ENCODE measurements around the gene GMIP. TPM values are rescaled to one million over a fixed set of nuclear protein-coding genes. Genes with fewer than 3 reads are reported as not detected.

Gene GMIP
- total RNA-seq, 1 donor, result 6.5 TPM

- Histone ChIP-seq H3K79me2 (ENCODE audit: insufficient read depth, low read length) (peaks cover 43% of the 10 kb centered on the region), H3K4me1 (ENCODE audit: insufficient read depth, low read length) (peaks cover 12% of the 10 kb centered on the region), H4K20me1 (ENCODE audit: insufficient read depth, low read length) (peaks cover 22% of the 10 kb centered on the region), H3K36me3 (ENCODE audit: insufficient read depth, low read length) (peaks cover 35% of the 10 kb centered on the region), H3K4me3 (ENCODE audit: insufficient read depth, low read length) (peak overlapping the region; percentile 19), H3K4me2 (ENCODE audit: insufficient read depth, low read length) (peak overlapping the region; percentile 90), H3K27me3 (ENCODE audit: insufficient read depth, low read length) (no peaks in the 10 kb centered on the region), H3K9me3 (ENCODE audit: low read depth, low read length) (no peaks in the 10 kb centered on the region), H2AFZ (ENCODE audit: low read length) (no peak overlapping the region), H3K27ac (ENCODE audit: low read depth, low read length) (no peak overlapping the region)
- peak; percentile 45 for DNase-seq (ENCODE audit: insufficient read length, low spot score, missing footprints)
- TF ChIP-seq CTCF (IDR thresholded peaks at IDR 0.05; ENCODE audit: extremely low read depth, low read depth, low read length), result no peak
These were observed 17.8 kb upstream of the GMIP start for GRCh38 chr19:19661141-19661674.

DNA sequence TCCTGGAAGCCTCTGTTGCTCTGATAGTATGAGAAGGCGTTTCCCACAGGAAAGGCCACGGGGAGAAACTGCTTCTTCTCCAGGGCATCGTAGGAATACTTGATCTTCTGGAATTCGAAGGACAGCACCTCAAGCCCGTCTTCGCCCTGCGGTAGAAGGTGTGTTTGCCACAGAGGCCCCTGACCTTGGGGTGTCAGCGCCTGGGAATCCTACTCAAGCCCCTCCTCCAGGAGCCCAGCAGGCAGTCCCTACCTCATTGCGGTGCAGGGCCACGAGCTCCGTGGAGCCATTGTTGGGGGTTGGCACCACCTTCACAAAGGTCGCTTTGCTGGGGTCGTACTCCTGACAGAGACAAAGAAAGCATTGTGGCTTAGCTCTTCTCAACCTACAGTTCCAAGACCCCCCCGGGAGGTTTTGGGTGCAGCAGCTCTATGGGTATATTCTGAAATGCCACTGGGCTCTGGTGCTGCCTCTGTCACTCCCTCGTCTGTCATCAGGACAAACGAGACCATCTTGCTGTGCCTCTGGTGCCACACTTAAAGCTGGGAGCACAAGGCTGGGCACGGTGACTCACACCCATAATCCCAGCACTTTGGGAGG, 16.3 kb upstream of the GMIP start:
- peaks cover 45% of the 10 kb centered on the region for H3K36me3 ChIP-seq (ENCODE audit: insufficient read depth, low read length)
- H3K9me3 ChIP-seq (ENCODE audit: low read depth, low read length), result no peaks in the 10 kb centered on the region
- H3K4me1 ChIP-seq (ENCODE audit: insufficient read depth, low read length), result peaks cover 12% of the 10 kb centered on the region
- no peak for TF ChIP-seq CTCF (IDR thresholded peaks at IDR 0.05; ENCODE audit: extremely low read depth, low read depth, low read length)
- peaks cover 22% of the 10 kb centered on the region for H4K20me1 ChIP-seq (ENCODE audit: insufficient read depth, low read length)
- peak; percentile 52 for DNase-seq (ENCODE audit: insufficient read length, low spot score, missing footprints)
- H3K27me3 ChIP-seq (ENCODE audit: insufficient read depth, low read length), result no peaks in the 10 kb centered on the region
- H2AFZ ChIP-seq (ENCODE audit: low read length), result no peak overlapping the region
- no peak overlapping the region for H3K4me2 ChIP-seq (ENCODE audit: insufficient read depth, low read length)
- H3K79me2 ChIP-seq (ENCODE audit: insufficient read depth, low read length), result peaks cover 43% of the 10 kb centered on the region
- no peak overlapping the region for H3K27ac ChIP-seq (ENCODE audit: low read depth, low read length)
- no peak overlapping the region for H3K4me3 ChIP-seq (ENCODE audit: insufficient read depth, low read length)

DNA sequence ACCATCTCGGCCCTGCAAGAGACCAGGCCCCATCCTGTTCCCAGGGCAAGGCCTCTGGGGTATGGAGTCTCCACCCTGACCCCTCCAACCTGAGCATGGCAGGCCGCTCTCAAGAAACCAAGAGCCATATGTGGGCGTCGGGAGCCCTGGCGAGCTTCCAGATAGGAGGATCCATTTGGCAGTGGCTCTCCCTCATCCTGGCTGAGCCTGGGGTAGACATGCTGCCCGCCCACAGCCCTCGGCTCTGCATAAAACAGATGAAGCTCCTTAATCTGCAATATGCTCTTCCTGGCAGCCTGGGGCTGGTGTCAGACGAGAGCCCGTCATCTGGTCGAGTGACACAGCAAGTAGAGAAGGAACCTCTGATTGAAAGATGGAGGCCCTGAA, 13.9 kb upstream of the GMIP start:
- Histone ChIP-seq H3K4me2 (ENCODE audit: insufficient read depth, low read length) (no peak overlapping the region), H3K9me3 (ENCODE audit: low read depth, low read length) (no peaks in the 10 kb centered on the region), H3K4me3 (ENCODE audit: insufficient read depth, low read length) (no peak overlapping the region), H3K27ac (ENCODE audit: low read depth, low read length) (no peak overlapping the region), H3K36me3 (ENCODE audit: insufficient read depth, low read length) (peaks cover 64% of the 10 kb centered on the region), H3K79me2 (ENCODE audit: insufficient read depth, low read length) (peaks cover 30% of the 10 kb centered on the region), H2AFZ (ENCODE audit: low read length) (no peak overlapping the region), H4K20me1 (ENCODE audit: insufficient read depth, low read length) (peaks cover 14% of the 10 kb centered on the region), H3K4me1 (ENCODE audit: insufficient read depth, low read length) (peaks cover 7% of the 10 kb centered on the region), H3K27me3 (ENCODE audit: insufficient read depth, low read length) (no peaks in the 10 kb centered on the region)
- no peak for TF ChIP-seq CTCF (IDR thresholded peaks at IDR 0.05; ENCODE audit: extremely low read depth, low read depth, low read length)
- peak; percentile 43 for DNase-seq (ENCODE audit: insufficient read length, low spot score, missing footprints)

DNA sequence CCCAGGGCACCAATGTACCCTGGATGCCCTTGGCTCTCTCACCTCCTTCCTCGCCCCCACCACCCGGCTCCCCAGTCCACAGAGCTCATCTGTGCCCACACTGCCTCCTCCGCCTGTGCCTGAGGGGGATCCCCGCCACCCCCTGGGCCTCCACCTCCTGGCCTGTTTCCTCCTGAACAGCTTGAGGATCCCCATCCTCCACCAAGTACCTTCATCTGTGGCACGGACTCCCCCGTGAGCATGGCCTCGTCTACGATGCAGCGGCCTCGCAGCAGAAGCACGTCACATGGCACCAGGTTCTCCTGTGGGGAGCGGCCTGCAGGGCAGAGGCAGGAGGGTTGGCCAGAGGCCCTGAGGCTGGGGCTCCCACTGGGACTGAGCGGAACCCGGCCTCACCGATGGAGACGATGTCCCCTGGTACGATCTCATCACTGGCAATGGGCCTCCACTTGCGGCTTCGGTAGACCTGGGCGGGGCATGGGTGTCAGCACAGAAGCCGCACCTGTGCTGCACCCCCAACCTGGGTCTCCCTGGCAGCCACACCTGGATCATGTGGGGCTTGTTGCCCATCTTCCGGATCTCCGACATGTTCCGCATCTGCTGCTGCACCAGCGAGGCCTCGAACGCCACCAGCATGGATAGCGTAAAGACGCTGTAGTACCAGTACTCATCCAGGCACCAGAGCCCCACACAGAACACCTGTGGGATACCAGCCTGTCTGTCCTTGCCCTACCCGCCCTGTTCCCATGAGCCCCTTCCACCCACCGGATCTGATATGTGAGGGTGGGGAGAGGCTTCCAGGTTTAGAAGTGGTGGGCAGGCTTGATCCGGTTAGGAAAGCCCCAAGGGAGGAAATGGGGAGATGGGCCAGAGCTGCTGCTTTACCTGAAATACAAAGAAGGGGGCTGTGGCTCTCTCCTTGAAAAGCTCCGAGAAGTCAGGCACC, 13.3 kb upstream of the GMIP start:
- H3K4me1 ChIP-seq (ENCODE audit: insufficient read depth, low read length), result peaks cover under 1% of the 10 kb centered on the region
- DNase-seq (ENCODE audit: insufficient read length, low spot score, missing footprints), result peak; percentile 55
- H3K36me3 ChIP-seq (ENCODE audit: insufficient read depth, low read length), result peaks cover 67% of the 10 kb centered on the region
- H3K27me3 ChIP-seq (ENCODE audit: insufficient read depth, low read length), result no peaks in the 10 kb centered on the region
- peaks cover 8% of the 10 kb centered on the region for H4K20me1 ChIP-seq (ENCODE audit: insufficient read depth, low read length)
- no peaks in the 10 kb centered on the region for H3K9me3 ChIP-seq (ENCODE audit: low read depth, low read length)
- H3K4me2 ChIP-seq (ENCODE audit: insufficient read depth, low read length), result no peak overlapping the region
- H3K27ac ChIP-seq (ENCODE audit: low read depth, low read length), result no peak overlapping the region
- H3K79me2 ChIP-seq (ENCODE audit: insufficient read depth, low read length), result peaks cover 23% of the 10 kb centered on the region
- H2AFZ ChIP-seq (ENCODE audit: low read length), result no peak overlapping the region
- no peak overlapping the region for H3K4me3 ChIP-seq (ENCODE audit: insufficient read depth, low read length)
- TF ChIP-seq CTCF (IDR thresholded peaks at IDR 0.05; ENCODE audit: extremely low read depth, low read depth, low read length), result no peak
